Gastrocnemius medialis (tissue), 4 donors: ENCODE data around the gene XPOT. TPM values are rescaled to one million over a fixed set of nuclear protein-coding genes. Genes with fewer than 3 reads are reported as not detected.
A peak's percentile ranks its signal among the peaks of the same experiment; 100 is the strongest.

Experiments
- ATAC-seq, 2 donors: fragments of 150-250 bp; one replicate each; pipeline ENCODE4 v1.9.1; 2016
- DNase-seq, 2 donors: peaks; one replicate each; pipeline ENCODE4 v3.0.0-alpha.2; 2019
- H3K27ac ChIP-seq, 4 donors: fragments of 200-600 bp; sonication (generic); 1 replicate in 1 of 4; 2 replicates in 3 of 4; pipeline ENCODE4 v1.5.1; 2016 to 2018; ENCODE audit warnings: mild to moderate bottlenecking in 2 of 4, moderate library complexity in 1 of 4
- H3K27me3 ChIP-seq, 3 donors: fragments of 200-600 bp; sonication (generic) in 2 of 3; 1 replicate in 1 of 3; 2 replicates in 2 of 3; pipeline versions ENCODE4 v1.5.1 to v1.6.0; 2016 to 2019; ENCODE audit warnings: mild to moderate bottlenecking in 1 of 3, moderate library complexity in 1 of 3
- H3K36me3 ChIP-seq, 2 donors: fragments of 200-600 bp; sonication (generic) in 1 of 2; one replicate each; pipeline ENCODE4 v1.5.1; 2017 to 2018
- H3K4me1 ChIP-seq, 2 donors: fragments of 200-600 bp; sonication (generic) in 1 of 2; one replicate each; pipeline ENCODE4 v1.5.1; 2016 to 2017; ENCODE audit warnings: mild to moderate bottlenecking in 2 of 2
- H3K4me3 ChIP-seq, 4 donors: fragments of 200-600 bp; sonication (generic) in 3 of 4; 1 replicate in 1 of 4; 2 replicates in 3 of 4; pipeline ENCODE4 v1.5.1; 2016 to 2019; ENCODE audit warnings: mild to moderate bottlenecking in 2 of 4
- H3K9me3 ChIP-seq, 3 donors: fragments of 200-600 bp; sonication (generic) in 2 of 3; 1 replicate in 1 of 3; 2 replicates in 2 of 3; pipeline ENCODE4 v1.5.1; 2016 to 2019
- POLR2A ChIP-seq, 2 donors: fragments of 450-650 bp; IDR thresholded peaks; one replicate each; pipeline ENCODE4 v1.6.1; 2017; ENCODE audit warnings: antibody characterized with exemption in 2 of 2, mild to moderate bottlenecking in 2 of 2, moderate library complexity in 2 of 2
- in situ Hi-C, 4 donors: fragments of 200-750 bp; cut with MboI; loops; one replicate each; pipeline versions ENCODE4 v1.15.0 to v1.8.0; 2017; ENCODE audit warnings: low sequenced_read_pairs in 4 of 4
- intact Hi-C: fragments of 100-400 bp; cut with DNase I; formaldehyde crosslinking; loops from one replicate; pipeline ENCODE4 v1.15.1; 2023; ENCODE audit warnings: low total_unique reads
- total RNA-seq, 4 donors: library from RNA; depleted of rRNA; stranded (reverse); fragments of >200 nt; gene quantifications; one replicate each; pipeline versions ENCODE4 v1.1.0 to v1.2.3, GENCODE V29; 2016
- TF ChIP-seq, protein P1 (sequence below), 5 experiments: fragments of 450-650 bp in 3 of 5; fragments of 200-600 bp in 2 of 5; sonication (generic) in 2 of 5; IDR thresholded peaks in 4 of 5; conservative IDR thresholded peaks in 1 of 5; 1 replicate in 4 of 5; 2 replicates in 1 of 5; pipeline ENCODE4 v1.5.1; 2016 to 2019; ENCODE audit warnings: antibody characterized with exemption in 5 of 5, mild to moderate bottlenecking in 3 of 5, moderate library complexity in 3 of 5

The XPOT gene
- total RNA-seq, 4 donors from 2014 or later: 21.1 to 27.1 (median 25.1) TPM

DNA sequence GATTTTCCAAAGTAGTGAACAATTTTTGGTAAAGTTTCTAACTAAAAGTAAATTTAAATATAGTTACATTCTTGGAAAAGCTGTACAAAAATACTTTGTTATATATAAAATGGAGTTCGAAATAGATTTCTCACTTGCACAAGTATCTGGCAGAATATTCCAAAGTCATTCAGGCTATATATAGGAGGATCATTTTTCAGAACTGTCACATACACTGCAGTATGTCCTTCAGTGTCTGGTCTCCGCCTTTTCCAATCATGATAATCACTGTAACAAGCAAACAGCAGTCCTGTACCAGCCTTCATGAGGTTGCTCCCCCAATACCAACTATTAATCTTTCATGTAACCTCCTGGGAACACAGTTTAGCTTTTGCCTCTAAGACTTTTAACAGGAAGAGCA lies 66.3 kb downstream of the XPOT start:
- in situ Hi-C loops: no loop called here
- Histone ChIP-seq H3K27me3 (no peaks in the 10 kb centered on the region), H3K27ac (peak overlapping the region; percentile 75 to 82 (median 78)), H3K9me3 (no peaks in the 10 kb centered on the region), H3K4me1 (peaks cover 27 to 30% of the 10 kb centered on the region in 2 donors), H3K36me3 (peaks cover 0 to 44% of the 10 kb centered on the region in 2 donors), H3K4me3 (no peak overlapping the region)
- TF ChIP-seq, protein P1, sequence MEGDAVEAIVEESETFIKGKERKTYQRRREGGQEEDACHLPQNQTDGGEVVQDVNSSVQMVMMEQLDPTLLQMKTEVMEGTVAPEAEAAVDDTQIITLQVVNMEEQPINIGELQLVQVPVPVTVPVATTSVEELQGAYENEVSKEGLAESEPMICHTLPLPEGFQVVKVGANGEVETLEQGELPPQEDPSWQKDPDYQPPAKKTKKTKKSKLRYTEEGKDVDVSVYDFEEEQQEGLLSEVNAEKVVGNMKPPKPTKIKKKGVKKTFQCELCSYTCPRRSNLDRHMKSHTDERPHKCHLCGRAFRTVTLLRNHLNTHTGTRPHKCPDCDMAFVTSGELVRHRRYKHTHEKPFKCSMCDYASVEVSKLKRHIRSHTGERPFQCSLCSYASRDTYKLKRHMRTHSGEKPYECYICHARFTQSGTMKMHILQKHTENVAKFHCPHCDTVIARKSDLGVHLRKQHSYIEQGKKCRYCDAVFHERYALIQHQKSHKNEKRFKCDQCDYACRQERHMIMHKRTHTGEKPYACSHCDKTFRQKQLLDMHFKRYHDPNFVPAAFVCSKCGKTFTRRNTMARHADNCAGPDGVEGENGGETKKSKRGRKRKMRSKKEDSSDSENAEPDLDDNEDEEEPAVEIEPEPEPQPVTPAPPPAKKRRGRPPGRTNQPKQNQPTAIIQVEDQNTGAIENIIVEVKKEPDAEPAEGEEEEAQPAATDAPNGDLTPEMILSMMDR (IDR thresholded peaks at IDR 0.05 in 4 of 5, conservative IDR thresholded peaks at IDR 0.05 in 1 of 5): no peak
- no peak for TF ChIP-seq POLR2A (IDR thresholded peaks at IDR 0.05)
- peak; percentile 85 to 92 for ATAC-seq
- DNase-seq: no peak
- intact Hi-C loops: no loop called here

DNA sequence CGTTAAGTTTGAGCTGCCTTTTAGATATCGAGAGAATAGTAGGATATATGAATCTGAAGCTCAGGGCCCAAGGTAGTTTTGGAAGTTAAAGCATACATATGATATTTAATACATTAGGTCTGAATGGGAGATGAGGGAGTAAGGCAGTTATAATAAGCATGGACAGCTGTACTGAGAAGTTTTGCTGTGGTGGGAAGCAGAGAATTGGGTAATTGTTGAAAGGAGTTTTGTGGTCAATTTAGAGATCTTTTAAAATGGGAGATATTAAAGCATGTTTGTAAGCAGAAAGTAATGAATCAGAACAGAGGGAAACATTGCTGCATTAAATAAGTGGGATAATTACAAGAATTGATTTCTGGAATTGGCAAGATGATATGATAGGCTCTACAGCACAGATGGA lies 69.0 kb downstream of the XPOT start:
- Histone ChIP-seq H3K9me3 (peaks cover 0 to 7% (median 0%) of the 10 kb centered on the region in 3 donors), H3K4me1 (peaks cover 27 to 30% of the 10 kb centered on the region in 2 donors), H3K4me3 (no peak overlapping the region), H3K27ac (no peak overlapping the region), H3K36me3 (peaks cover 0 to 40% of the 10 kb centered on the region in 2 donors), H3K27me3 (no peaks in the 10 kb centered on the region)
- ATAC-seq (no peak), DNase-seq (no peak)
- in situ Hi-C loops: no loop called here
- intact Hi-C loops: no loop called here
- no peak for TF ChIP-seq POLR2A (IDR thresholded peaks at IDR 0.05)
- TF ChIP-seq, protein P1 (IDR thresholded peaks at IDR 0.05 in 4 of 5, conservative IDR thresholded peaks at IDR 0.05 in 1 of 5): no peak

DNA sequence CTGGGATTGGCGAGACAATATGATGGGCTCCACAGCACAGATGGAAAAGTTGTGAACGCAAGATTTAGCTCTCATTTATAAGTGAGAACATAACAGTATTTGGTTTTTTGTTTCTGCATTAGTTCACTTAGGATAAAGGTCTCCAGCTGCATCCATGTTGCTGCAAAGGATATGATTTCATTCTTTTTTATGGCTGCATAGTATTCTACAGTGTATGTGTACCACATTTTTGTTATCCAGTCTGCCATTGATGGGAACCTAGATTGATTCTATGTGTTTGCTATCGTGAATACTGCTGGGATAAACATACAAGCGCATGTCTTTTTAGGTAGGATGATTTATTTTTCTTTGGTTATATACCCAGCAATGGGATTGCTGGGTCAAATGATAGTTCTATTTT lies 71.3 kb downstream of the XPOT start:
- Histone ChIP-seq H3K36me3 (peaks cover 0 to 39% of the 10 kb centered on the region in 2 donors), H3K27me3 (no peaks in the 10 kb centered on the region), H3K27ac (no peak overlapping the region), H3K4me3 (no peak overlapping the region), H3K9me3 (peaks cover 0 to 7% (median 0%) of the 10 kb centered on the region in 3 donors), H3K4me1 (peaks cover 10 to 13% of the 10 kb centered on the region in 2 donors)
- DNase-seq (no peak), ATAC-seq (no peak)
- TF ChIP-seq POLR2A (IDR thresholded peaks at IDR 0.05): no peak
- TF ChIP-seq, protein P1 (IDR thresholded peaks at IDR 0.05 in 4 of 5, conservative IDR thresholded peaks at IDR 0.05 in 1 of 5): no peak
- intact Hi-C loops (no loop called here), in situ Hi-C loops (no loop called here)

DNA sequence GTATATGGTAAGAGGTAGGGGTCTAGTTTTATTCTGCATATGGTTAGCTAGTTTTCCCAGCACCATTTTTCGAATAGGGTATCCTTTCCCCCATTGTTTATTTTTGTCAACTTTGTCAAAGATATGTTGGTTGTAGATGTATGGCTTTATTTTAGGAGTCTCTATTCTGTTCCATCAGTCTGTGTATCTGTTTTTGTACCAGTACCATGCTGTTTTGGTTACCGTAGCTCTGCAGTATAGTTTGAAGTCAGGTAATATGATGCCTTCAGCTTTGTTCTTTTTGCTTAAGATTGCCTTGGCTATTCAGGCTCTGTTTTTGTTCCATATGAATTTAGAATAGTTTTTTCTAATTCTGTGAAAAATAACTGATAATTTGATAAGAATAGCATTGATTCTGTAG lies 72.7 kb downstream of the XPOT start:
- no peak for DNase-seq
- intact Hi-C loops (no loop called here), in situ Hi-C loops (no loop called here)
- H3K27ac ChIP-seq: no peak overlapping the region
- H3K4me1 ChIP-seq: peaks cover 0 to under 1% of the 10 kb centered on the region in 2 donors
- ATAC-seq: no peak
- peaks cover 0 to 41% of the 10 kb centered on the region in 2 donors for H3K36me3 ChIP-seq
- TF ChIP-seq POLR2A (IDR thresholded peaks at IDR 0.05): no peak
- TF ChIP-seq, protein P1 (IDR thresholded peaks at IDR 0.05 in 4 of 5, conservative IDR thresholded peaks at IDR 0.05 in 1 of 5): no peak
- no peaks in the 10 kb centered on the region for H3K27me3 ChIP-seq
- H3K4me3 ChIP-seq: no peak overlapping the region
- H3K9me3 ChIP-seq: peaks cover 0 to 7% (median 0%) of the 10 kb centered on the region in 3 donors

DNA sequence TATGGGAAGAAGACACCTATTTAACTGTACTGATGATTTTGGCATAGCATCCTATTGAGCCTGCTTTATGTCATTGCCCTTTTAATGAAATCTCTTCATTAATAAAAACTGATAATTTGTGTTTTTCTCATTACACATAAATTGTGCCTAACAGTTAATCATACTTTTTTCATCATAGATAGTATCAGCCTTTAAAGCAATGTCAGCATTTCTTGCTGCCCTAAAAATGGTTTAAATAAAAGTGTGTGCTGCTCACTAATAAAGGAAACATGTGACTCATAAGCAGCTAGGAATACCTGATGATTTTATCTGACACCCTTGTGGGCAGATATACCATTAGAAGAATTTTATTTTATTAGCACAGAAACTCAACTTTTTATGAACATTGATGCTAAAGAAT lies 74.5 kb downstream of the XPOT start:
- DNase-seq: no peak
- in situ Hi-C loops: no loop called here
- Histone ChIP-seq H3K9me3 (peaks cover 0 to 7% (median 0%) of the 10 kb centered on the region in 3 donors), H3K27ac (no peak overlapping the region), H3K4me3 (no peak overlapping the region), H3K4me1 (no peaks in the 10 kb centered on the region), H3K27me3 (no peaks in the 10 kb centered on the region), H3K36me3 (peaks cover 0 to 57% of the 10 kb centered on the region in 2 donors)
- intact Hi-C loops: no loop called here
- ATAC-seq: no peak
- TF ChIP-seq, protein P1 (IDR thresholded peaks at IDR 0.05 in 4 of 5, conservative IDR thresholded peaks at IDR 0.05 in 1 of 5): no peak
- no peak for TF ChIP-seq POLR2A (IDR thresholded peaks at IDR 0.05)
